Activated CD8-positive, alpha-beta T cell treated with anti-CD3 and anti-CD28 coated beads, Interleukin-2, amount 10 ng/mL, durations not matched to agents 7 days and 5 days (primary cell): ENCODE measurements around the gene SLC16A1. TPM values are rescaled to one million over a fixed set of nuclear protein-coding genes. Genes with fewer than 3 reads are reported as not detected.

ENCODE experiments used
- ATAC-seq: fragments of 150-1000 bp; cut with Tn5 transposase; one replicate; pipeline ENCODE4 v1.10.0; 2021; ENCODE audit warnings: moderate library complexity
- CTCF ChIA-PET: fragments of 350-600 bp; sonication (Branson Sonifier 250); formaldehyde crosslinking; loops from one replicate; lab custom pipeline; 2021; ENCODE audit warnings: antibody characterized with exemption; lab: Charles Lee
- POLR2A ChIA-PET: fragments of 350-600 bp; sonication (Branson Sonifier 250); formaldehyde crosslinking; loops from one replicate; lab custom pipeline; 2021; ENCODE audit warnings: antibody characterized with exemption; lab: Charles Lee
- DNase-seq: peaks from one replicate; pipeline ENCODE4 v3.0.0-alpha.2; 2020
- H3K27ac Mint-ChIP-seq: one replicate; pipeline ENCODE4 v1.8.0; 2021; ENCODE audit warnings: mild to moderate bottlenecking, mixed read lengths
- H3K27me3 Mint-ChIP-seq: one replicate; pipeline ENCODE4 v1.8.0; 2021; ENCODE audit warnings: low read depth, mixed read lengths
- H3K36me3 Mint-ChIP-seq: one replicate; pipeline ENCODE4 v1.8.0; 2021; ENCODE audit warnings: low read depth, mixed read lengths
- H3K4me1 Mint-ChIP-seq: one replicate; pipeline ENCODE4 v1.8.0; 2021; ENCODE audit warnings: low read depth, mixed read lengths
- H3K4me3 Mint-ChIP-seq: one replicate; pipeline ENCODE4 v1.8.0; 2021; ENCODE audit warnings: mild to moderate bottlenecking, mixed read lengths
- H3K9me3 Mint-ChIP-seq: one replicate; pipeline ENCODE4 v1.8.0; 2022; ENCODE audit warnings: mixed read lengths; ENCODE audit not compliant: insufficient read depth
- total RNA-seq, 2 experiments: library from RNA; stranded (reverse); gene quantifications; one replicate each; pipeline ENCODE4 v1.2.3, GENCODE V29; 2021

The SLC16A1 gene
- total RNA-seq, 2 experiments from 2014 or later: 53.0 to 54.5 TPM

GRCh38 chr1:112923234-112923958, 32.6 kb downstream of the SLC16A1 start:
- Mint-ChIP-seq H3K9me3 (no peaks in the 10 kb centered on the region), H3K27ac (no peak overlapping the region), H3K36me3 (peaks cover 31% of the 10 kb centered on the region), H3K27me3 (no peaks in the 10 kb centered on the region), H3K4me3 (no peak overlapping the region), H3K4me1 (peaks cover 3% of the 10 kb centered on the region)
- CTCF ChIA-PET: interaction anchor here (0.9 kb wide), 1 partner anchor 132 kb away, joined by 3 read pairs; no protein-coding TSS in a partner anchor
- no peak for ATAC-seq
- DNase-seq: no peak
- POLR2A ChIA-PET: no interaction called here

GRCh38 chr1:112911506-112912220, 44.3 kb downstream of the SLC16A1 start:
- POLR2A ChIA-PET: no interaction called here

GRCh38 chr1:112909847-112910246, 46.1 kb downstream of the SLC16A1 start:
- DNase-seq: no peak
- H3K36me3 Mint-ChIP-seq: peaks cover 12% of the 10 kb centered on the region
- ChIA-PET CTCF (no interaction called here), POLR2A (no interaction called here)
- H3K27ac Mint-ChIP-seq: no peak overlapping the region
- no peaks in the 10 kb centered on the region for H3K9me3 Mint-ChIP-seq
- no peak overlapping the region for H3K4me3 Mint-ChIP-seq
- H3K27me3 Mint-ChIP-seq: no peaks in the 10 kb centered on the region
- ATAC-seq: no peak
- H3K4me1 Mint-ChIP-seq: peaks cover 1% of the 10 kb centered on the region

More at GRCh38 chr1:112911506-112912220, 44.3 kb downstream of the SLC16A1 start:
- Mint-ChIP-seq H3K4me3 (no peak overlapping the region), H3K9me3 (no peaks in the 10 kb centered on the region), H3K27me3 (no peaks in the 10 kb centered on the region), H3K36me3 (peaks cover 22% of the 10 kb centered on the region), H3K4me1 (no peaks in the 10 kb centered on the region), H3K27ac (no peak overlapping the region)
- DNase-seq (no peak), ATAC-seq (no peak)
- CTCF ChIA-PET: interaction anchor here (1.0 kb wide), 1 partner anchor 11 kb away, joined by 3 read pairs; no protein-coding TSS in a partner anchor

GRCh38 chr1:112906150-112906698, 49.8 kb downstream of the SLC16A1 start:
- Mint-ChIP-seq H3K9me3 (no peaks in the 10 kb centered on the region), H3K36me3 (peaks cover 4% of the 10 kb centered on the region), H3K4me1 (peaks cover 16% of the 10 kb centered on the region), H3K4me3 (no peak overlapping the region), H3K27me3 (no peaks in the 10 kb centered on the region), H3K27ac (no peak overlapping the region)
- ATAC-seq (no peak), DNase-seq (no peak)
- CTCF ChIA-PET: interaction anchor here (0.6 to 1.0 kb wide), 3 partner anchors 26 to 331 kb away, joined by 3 to 4 read pairs (median 3); partner anchors contain the start of gene LRIG2
- POLR2A ChIA-PET: interaction anchor here (0.8 kb wide), 1 partner anchor 34 kb away, joined by 3 read pairs; no protein-coding TSS in a partner anchor

GRCh38 chr1:112905395-112906149, 50.4 kb downstream of the SLC16A1 start:
- H3K36me3 Mint-ChIP-seq: no peaks in the 10 kb centered on the region
- ChIA-PET POLR2A (interaction anchor here (0.8 kb wide), 1 partner anchor 34 kb away, joined by 3 read pairs; no protein-coding TSS in a partner anchor), CTCF (interaction anchor here (0.8 to 2.8 kb wide), 4 partner anchors 25 to 167 kb away, joined by 3 to 8 read pairs (median 4); partner anchors contain the start of gene LRIG2)
- H3K4me3 Mint-ChIP-seq: no peak overlapping the region
- H3K9me3 Mint-ChIP-seq: no peaks in the 10 kb centered on the region
- H3K27me3 Mint-ChIP-seq: no peaks in the 10 kb centered on the region
- peaks cover 16% of the 10 kb centered on the region for H3K4me1 Mint-ChIP-seq
- DNase-seq (no peak), ATAC-seq (no peak)
- H3K27ac Mint-ChIP-seq: no peak overlapping the region

GRCh38 chr1:112904831-112905261, 51.1 kb downstream of the SLC16A1 start:
- Mint-ChIP-seq H3K9me3 (no peaks in the 10 kb centered on the region), H3K27ac (no peak overlapping the region), H3K27me3 (no peaks in the 10 kb centered on the region), H3K4me1 (peaks cover 16% of the 10 kb centered on the region), H3K4me3 (no peak overlapping the region), H3K36me3 (no peaks in the 10 kb centered on the region)
- POLR2A ChIA-PET: no interaction called here
- no peak for DNase-seq
- CTCF ChIA-PET: interaction anchor here (1.1 to 2.8 kb wide), 3 partner anchors 11 to 168 kb away, joined by 3 to 8 read pairs (median 4); partner anchors contain the start of gene LRIG2
- ATAC-seq: no peak

- ATAC-seq (no peak), DNase-seq (no peak)
- peaks cover 16% of the 10 kb centered on the region for H3K4me1 Mint-ChIP-seq
- no peak overlapping the region for H3K27ac Mint-ChIP-seq
- no peaks in the 10 kb centered on the region for H3K36me3 Mint-ChIP-seq
- H3K27me3 Mint-ChIP-seq: no peaks in the 10 kb centered on the region
- no peak overlapping the region for H3K4me3 Mint-ChIP-seq
- ChIA-PET POLR2A (no interaction called here), CTCF (interaction anchor here (1.1 to 2.8 kb wide), 5 partner anchors 11 to 169 kb away, joined by 3 to 8 read pairs (median 4); partner anchors contain the start of genes LRIG2 and SLC16A1)
- H3K9me3 Mint-ChIP-seq: no peaks in the 10 kb centered on the region
These were observed 51.7 kb downstream of the SLC16A1 start for GRCh38 chr1:112904071-112904830.

- Mint-ChIP-seq H3K36me3 (no peaks in the 10 kb centered on the region), H3K27me3 (no peaks in the 10 kb centered on the region), H3K4me3 (no peak overlapping the region), H3K4me1 (peaks cover 16% of the 10 kb centered on the region), H3K27ac (no peak overlapping the region), H3K9me3 (no peaks in the 10 kb centered on the region)
- ChIA-PET POLR2A (no interaction called here), CTCF (interaction anchor here (1.3 kb wide), 1 partner anchor 22 kb away, joined by 6 read pairs; no protein-coding TSS in a partner anchor)
- ATAC-seq (no peak), DNase-seq (no peak)
These were observed 53.8 kb downstream of the SLC16A1 start for GRCh38 chr1:112902221-112902620.

- no peak for ATAC-seq
- CTCF ChIA-PET: interaction anchor here (1.5 kb wide), 1 partner anchor 10 kb away, joined by 3 read pairs; no protein-coding TSS in a partner anchor
- peaks cover 16% of the 10 kb centered on the region for H3K4me1 Mint-ChIP-seq
These were observed 54.6 kb downstream of the SLC16A1 start for GRCh38 chr1:112901387-112901786.

GRCh38 chr1:112896783-112897182, 59.2 kb downstream of the SLC16A1 start:
- ChIA-PET POLR2A (no interaction called here), CTCF (interaction anchor here (1.0 kb wide), 1 partner anchor 92 kb away, joined by 4 read pairs; no protein-coding TSS in a partner anchor)
- no peak overlapping the region for H3K4me3 Mint-ChIP-seq
- no peaks in the 10 kb centered on the region for H3K36me3 Mint-ChIP-seq
- H3K27ac Mint-ChIP-seq: no peak overlapping the region
- no peaks in the 10 kb centered on the region for H3K4me1 Mint-ChIP-seq
- no peak for DNase-seq
- ATAC-seq: no peak
- no peaks in the 10 kb centered on the region for H3K27me3 Mint-ChIP-seq
- H3K9me3 Mint-ChIP-seq: peaks cover 14% of the 10 kb centered on the region

More at GRCh38 chr1:112901387-112901786, 54.6 kb downstream of the SLC16A1 start:
- no peaks in the 10 kb centered on the region for H3K36me3 Mint-ChIP-seq
- H3K9me3 Mint-ChIP-seq: peaks cover 5% of the 10 kb centered on the region
- POLR2A ChIA-PET: no interaction called here
- no peak for DNase-seq
- no peak overlapping the region for H3K4me3 Mint-ChIP-seq
- H3K27me3 Mint-ChIP-seq: no peaks in the 10 kb centered on the region
- H3K27ac Mint-ChIP-seq: no peak overlapping the region
